HG02870 (cell line): ENCODE data around the gene EFCAB6.

Experiments used
- ATAC-seq: cut with Tn5 transposase; IDR thresholded peaks from one replicate; pipeline ENCODE4 v1.9.1; 2021; ENCODE audit warnings: mild to moderate bottlenecking, moderate library complexity; ENCODE audit not compliant: unreplicated experiment

Gene EFCAB6, protein sequence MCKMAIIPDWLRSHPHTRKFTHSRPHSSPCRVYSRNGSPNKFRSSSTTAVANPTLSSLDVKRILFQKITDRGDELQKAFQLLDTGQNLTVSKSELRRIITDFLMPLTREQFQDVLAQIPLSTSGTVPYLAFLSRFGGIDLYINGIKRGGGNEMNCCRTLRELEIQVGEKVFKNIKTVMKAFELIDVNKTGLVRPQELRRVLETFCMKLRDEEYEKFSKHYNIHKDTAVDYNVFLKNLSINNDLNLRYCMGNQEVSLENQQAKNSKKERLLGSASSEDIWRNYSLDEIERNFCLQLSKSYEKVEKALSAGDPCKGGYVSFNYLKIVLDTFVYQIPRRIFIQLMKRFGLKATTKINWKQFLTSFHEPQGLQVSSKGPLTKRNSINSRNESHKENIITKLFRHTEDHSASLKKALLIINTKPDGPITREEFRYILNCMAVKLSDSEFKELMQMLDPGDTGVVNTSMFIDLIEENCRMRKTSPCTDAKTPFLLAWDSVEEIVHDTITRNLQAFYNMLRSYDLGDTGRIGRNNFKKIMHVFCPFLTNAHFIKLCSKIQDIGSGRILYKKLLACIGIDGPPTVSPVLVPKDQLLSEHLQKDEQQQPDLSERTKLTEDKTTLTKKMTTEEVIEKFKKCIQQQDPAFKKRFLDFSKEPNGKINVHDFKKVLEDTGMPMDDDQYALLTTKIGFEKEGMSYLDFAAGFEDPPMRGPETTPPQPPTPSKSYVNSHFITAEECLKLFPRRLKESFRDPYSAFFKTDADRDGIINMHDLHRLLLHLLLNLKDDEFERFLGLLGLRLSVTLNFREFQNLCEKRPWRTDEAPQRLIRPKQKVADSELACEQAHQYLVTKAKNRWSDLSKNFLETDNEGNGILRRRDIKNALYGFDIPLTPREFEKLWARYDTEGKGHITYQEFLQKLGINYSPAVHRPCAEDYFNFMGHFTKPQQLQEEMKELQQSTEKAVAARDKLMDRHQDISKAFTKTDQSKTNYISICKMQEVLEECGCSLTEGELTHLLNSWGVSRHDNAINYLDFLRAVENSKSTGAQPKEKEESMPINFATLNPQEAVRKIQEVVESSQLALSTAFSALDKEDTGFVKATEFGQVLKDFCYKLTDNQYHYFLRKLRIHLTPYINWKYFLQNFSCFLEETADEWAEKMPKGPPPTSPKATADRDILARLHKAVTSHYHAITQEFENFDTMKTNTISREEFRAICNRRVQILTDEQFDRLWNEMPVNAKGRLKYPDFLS (N-terminal part only)

DNA sequence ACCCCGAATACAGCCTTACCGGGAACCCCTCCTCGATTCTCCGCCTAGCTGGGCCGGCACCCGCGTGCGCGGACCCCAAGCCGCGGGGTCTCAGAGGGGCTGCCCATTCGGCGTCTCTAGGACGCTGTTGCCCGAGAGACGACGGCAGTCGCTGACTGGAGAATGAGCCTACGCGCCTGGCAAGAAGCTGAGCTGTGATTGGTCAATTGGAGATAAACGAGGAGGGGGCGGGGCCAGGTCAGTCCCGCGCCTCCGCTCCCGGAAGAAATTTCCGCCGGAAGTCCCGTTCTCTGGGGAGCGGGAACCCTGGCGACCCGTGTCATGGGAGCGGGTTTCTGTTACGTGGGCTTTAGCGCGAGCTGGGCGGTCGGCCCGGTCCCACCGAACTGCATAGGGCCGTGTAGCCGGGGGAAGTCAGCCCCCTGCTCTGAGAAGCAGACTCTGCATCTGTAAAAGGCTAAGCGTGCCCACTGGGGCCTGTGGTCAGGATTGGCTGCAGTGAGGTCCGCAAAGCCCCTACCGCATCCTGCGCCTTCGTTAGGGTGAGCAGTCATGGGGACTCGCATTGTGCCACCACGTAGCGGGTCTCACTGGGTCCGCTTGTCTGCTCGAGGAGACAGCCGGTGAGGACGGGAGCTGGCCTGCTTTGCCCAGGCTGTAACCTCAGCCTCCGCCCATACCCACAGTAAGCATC, at the start of gene EFCAB6:
Gene EFCAB6 (minus strand): TSS at position 157 of the 694 bp plus-strand sequence. CDS start 29,987 bp downstream, outside the sequence.
- ATAC-seq: peak; percentile 75

GRCh38 chr22:43861529-43861928, 49.4 kb upstream of the EFCAB6 start:
- ATAC-seq: no peak

DNA sequence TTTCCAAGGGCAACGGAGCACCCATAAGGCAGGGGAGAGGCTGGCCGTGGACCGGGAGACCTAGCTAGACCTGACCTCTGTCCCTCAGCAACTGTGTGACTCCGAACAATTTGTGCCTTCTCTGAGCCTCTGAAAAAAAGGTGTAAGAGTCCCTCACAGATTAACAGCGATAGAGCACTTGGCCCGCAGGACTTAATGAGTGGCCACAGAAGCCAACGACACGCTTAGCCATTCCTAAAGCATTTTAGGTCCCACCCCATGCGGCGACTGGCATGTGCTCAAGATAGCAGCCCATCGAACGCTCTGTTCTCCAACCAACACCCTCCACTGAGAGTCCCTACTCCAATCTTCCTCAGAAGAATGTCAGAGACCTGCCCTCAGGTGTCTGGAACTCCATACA, 48.7 kb upstream of the EFCAB6 start:
- ATAC-seq: no peak

GRCh38 chr22:43860126-43860525, 48.0 kb upstream of the EFCAB6 start:
- ATAC-seq: no peak

- ATAC-seq: no peak
These were observed 47.5 kb upstream of the EFCAB6 start for GRCh38 chr22:43859621-43860020.

DNA sequence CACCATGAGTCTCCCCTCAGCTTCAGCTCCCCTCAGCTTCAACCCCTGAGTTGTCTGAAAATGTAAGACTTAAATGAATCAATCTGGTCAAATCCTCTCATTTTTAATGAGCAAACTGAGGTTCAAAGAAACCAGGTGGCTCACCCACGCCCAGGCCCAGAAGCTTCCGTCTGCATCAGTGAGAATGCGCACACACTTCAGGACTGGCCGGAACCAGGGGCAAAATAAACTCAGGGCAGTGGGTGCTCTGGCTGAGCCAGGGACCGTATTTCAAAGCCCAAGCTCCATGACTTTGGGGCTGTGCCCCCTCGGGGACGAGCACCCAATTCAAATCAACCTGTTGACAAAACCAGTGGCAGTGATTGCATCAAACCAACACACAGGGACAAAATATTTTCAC, 47.1 kb upstream of the EFCAB6 start:
- ATAC-seq: no peak

GRCh38 chr22:43858156-43858895, 46.2 kb upstream of the EFCAB6 start:
- no peak for ATAC-seq

DNA sequence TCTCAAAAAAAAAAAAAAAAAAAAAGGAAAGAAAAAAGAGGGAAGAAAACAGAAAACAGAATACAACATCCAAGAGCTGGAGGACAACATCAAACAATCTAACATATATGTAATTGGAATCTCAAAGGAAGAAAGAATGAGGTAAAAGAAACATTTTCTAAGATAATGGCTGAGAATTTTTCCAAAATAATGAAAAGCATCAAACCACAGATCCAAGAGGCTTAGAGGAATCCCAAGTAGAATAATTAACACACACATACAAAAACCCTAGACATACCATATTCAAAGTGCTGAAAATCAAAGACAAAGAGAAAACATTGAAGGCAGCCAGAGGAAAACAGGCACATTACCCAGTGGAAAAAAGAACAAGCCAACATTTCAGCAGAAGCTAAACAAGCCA, 45.3 kb upstream of the EFCAB6 start:
- no peak for ATAC-seq

- ATAC-seq: no peak
These were observed 43.3 kb upstream of the EFCAB6 start for GRCh38 chr22:43855431-43855830.

GRCh38 chr22:43854786-43855271, 42.7 kb upstream of the EFCAB6 start:
- no peak for ATAC-seq

DNA sequence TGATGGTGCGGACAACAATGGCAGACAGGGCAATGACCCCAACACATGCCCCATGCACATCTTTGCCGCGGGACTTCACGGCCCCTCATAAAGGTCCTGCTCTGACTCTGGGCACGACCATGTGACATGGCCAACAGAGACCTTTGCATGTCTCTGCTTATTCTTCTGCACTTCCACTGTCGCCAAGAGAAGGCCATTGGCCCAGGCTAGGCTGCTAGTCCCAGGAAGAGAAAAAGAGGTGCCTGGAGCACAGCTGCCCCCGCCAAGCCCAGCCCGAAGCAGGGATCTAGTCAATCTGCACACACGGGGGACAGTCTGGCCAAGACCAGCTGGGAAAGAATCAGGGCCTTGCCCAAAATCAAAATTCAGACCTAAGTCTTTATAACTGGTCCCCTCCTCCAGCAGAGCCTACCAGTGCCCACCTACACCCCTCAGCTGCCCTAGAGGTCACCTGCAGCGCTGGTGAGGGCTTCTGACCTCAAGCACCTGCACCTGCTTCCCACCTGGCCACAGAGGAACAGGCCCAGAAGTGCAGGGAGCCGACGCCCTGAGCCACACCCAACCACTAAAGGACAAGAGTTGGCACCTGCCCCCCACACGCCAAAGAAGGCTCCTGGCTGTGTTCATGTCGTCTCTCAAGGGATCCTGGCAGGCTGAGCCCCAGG, 42.1 kb upstream of the EFCAB6 start:
- ATAC-seq: no peak

DNA sequence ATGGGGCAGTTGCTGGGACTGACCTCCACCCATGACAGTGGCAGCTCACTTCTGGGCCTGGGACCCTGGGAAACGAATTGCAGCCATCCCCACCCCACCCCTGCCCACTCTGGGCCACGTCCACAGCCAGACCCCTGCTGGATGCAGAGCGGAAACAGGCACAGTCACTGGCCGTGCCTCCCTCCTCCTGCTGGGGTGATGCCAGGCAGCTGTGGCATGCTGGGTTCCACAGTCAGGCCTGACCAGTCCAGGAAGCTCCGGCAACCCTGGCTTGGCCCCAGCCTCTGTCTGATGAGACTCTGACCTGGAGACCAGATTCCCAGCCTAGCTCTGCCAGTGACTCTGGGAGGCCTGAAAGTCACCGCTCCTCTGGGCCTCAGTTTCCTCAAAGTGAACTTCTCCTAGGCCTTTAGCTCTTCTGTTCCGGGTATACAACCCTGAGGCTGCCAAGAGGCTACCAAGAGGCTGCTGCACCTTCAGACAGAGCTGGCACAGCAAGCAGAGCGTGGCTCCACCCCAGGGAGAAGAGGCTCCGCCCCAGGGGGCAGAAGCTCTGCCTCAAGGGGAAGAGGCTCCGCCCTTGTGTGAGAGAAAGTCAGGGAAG, 41.3 kb upstream of the EFCAB6 start:
- ATAC-seq: no peak

- no peak for ATAC-seq
These were observed 40.6 kb upstream of the EFCAB6 start for GRCh38 chr22:43852573-43853327.

- no peak for ATAC-seq
These were observed 39.8 kb upstream of the EFCAB6 start for GRCh38 chr22:43851979-43852307.

- no peak for ATAC-seq
These were observed 39.2 kb upstream of the EFCAB6 start for GRCh38 chr22:43851058-43851978.

DNA sequence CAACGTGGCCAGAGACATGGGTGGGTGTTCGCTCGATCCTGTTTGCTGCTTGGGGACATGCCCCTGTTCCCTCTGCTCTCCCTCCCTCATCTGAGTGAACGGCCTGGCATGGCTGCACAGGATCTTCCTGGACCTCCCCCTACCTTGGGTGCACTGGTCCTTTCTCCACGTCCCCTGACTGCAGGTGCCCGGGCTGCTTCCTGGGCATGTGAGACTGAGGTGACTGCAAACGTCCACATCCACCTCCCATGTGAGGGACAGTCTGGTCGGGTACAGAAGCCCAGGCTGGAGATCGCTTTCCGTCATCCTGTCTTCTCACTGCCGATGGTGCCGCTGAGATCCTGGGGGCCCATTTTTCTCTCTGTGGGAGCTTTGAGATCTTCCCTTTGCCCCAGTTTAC, 38.4 kb upstream of the EFCAB6 start:
- ATAC-seq: no peak

DNA sequence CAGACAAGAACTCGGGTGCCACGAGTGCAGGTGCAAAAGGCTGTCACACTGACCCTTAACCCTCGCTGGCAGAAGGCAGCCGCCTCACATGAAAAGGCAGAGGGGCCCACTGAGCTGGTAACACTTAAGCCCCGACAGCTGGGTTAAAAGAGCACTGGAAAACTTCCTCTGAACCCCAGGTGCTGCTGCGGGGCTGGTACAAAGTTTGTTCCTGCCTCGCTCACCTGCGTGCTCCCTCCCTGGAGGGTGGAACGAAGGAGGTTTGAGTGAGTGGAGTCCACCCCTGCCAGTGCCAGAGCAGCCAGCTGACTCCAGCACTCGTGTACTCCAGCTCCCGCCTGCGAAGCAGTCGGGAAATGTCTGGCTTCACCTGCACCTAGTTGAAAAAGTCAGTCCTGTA, 37.6 kb upstream of the EFCAB6 start:
- no peak for ATAC-seq
